SIG-M5 treated with dmso at 0.1 percent for 504 hours (cell line): Measurements from ENCODE around the gene PMAIP1.
A peak's percentile ranks its signal among the peaks of the same experiment; 100 is the strongest.
"Not testable (repeated sequence)": the region's sequence is repeated elsewhere in the genome, so short reads cannot be mapped to it uniquely, and the experiment has no call there.

ENCODE experiments used
- DNase-seq: peaks from one replicate; lab custom pipeline; 2025; ENCODE audit not compliant: unreplicated experiment; lab: John Stamatoyannopoulos, UW

Gene PMAIP1

DNA sequence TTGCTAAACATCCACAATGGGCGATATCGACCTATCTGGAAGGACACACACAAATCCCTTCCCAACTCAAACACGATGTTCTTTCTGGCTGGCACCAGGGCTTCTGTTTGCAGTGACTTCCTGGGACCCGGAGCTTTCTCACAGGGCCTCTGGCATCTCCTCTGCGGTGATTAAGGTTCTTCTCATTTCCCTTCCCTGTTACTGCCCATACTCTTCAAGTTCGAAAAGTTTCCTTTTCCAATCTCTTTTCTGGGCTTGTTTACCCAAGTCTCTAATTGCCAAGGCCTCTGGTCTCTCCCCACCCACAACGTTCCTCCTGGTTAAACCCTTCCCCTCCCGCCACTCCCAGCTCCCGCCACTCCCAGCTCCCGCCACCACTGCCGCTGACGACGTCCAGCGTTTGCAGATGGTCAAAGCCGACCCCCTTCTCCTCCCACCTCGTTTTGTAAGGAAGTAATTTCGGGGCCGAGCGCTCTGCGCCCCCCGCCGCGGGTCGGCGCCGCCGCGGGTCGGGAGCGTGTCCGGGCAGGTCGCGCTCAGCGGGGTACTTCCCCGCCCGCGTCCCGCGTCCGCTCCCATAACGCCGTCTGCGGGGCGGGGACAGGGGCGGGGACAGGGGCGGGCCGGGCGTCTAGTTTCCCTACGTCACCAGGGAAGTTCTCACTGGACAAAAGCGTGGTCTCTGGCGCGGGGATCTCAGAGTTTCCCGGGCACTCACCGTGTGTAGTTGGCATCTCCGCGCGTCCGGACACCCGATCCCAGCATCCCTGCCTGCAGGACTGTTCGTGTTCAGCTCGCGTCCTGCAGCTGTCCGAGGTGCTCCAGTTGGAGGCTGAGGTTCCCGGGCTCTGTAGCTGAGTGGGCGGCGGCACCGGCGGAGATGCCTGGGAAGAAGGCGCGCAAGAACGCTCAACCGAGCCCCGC lies at the start of gene PMAIP1:
Gene PMAIP1 (plus strand): TSS at position 699 of the 924 bp plus-strand sequence. CDS start 182 bp downstream, at position 881.
- peak; percentile 84 for DNase-seq

DNA sequence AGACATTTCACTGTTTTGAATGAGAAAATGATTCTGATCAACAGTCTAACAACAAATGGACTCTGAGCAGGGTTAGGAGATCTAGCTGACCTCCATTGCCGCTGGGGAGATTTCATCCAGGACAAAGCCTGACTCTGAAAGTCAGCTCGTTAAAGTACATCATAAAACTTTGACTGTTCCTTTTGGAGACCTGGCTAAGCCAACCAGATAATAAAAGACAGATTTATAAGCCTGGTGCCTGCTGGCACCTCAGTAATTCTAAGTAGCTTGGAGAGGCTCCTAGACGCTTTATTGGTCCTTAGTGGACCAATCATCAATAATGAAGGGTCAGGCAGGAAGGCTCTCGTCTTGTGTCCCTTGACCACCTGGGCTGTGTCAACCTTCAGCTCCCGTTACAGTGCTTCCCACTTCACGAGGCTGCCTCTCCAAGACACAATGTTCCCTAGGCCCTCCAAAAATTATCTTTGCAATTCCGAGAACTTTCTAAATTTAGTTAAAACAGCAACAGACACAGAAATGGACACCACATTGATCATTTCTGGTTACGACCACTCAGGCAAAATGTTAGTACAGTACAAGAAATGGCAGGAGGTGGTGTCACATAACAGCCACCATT lies 47.9 kb upstream of the PMAIP1 start:
- DNase-seq = no peak

- DNase-seq = no peak
These were observed 47.2 kb upstream of the PMAIP1 start for GRCh38 chr18:59852548-59852947.

GRCh38 chr18:59853380-59853779 lies 46.4 kb upstream of the PMAIP1 start:
- DNase-seq = no peak

DNA sequence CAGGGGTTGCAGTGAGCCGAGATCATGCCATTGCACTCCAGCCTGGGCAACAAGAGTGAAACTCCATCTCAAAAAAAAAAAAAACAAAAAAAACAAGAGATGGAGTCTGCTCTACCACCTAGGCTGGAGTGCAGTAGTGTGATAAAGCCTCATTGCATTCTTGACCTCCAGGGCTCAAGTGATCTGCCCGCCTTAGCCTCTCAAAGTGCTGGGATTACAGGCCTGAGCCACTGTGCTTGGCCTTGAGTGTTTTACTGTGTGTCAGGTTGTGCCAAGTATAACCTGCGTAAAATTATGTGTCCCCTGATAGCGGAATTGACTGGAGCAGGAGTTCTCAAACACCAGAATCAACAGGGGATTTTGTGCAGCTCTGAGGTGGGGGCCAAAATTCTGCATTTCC lies 45.8 kb upstream of the PMAIP1 start:
- DNase-seq = not testable (repeated sequence)

GRCh38 chr18:59861009-59861408 lies 38.8 kb upstream of the PMAIP1 start:
- DNase-seq = no peak

- peak; percentile 59 for DNase-seq
These were observed 37.6 kb upstream of the PMAIP1 start for GRCh38 chr18:59861963-59862819.

GRCh38 chr18:59865241-59865986 lies 34.4 kb upstream of the PMAIP1 start:
- peak; percentile 69 for DNase-seq

DNA sequence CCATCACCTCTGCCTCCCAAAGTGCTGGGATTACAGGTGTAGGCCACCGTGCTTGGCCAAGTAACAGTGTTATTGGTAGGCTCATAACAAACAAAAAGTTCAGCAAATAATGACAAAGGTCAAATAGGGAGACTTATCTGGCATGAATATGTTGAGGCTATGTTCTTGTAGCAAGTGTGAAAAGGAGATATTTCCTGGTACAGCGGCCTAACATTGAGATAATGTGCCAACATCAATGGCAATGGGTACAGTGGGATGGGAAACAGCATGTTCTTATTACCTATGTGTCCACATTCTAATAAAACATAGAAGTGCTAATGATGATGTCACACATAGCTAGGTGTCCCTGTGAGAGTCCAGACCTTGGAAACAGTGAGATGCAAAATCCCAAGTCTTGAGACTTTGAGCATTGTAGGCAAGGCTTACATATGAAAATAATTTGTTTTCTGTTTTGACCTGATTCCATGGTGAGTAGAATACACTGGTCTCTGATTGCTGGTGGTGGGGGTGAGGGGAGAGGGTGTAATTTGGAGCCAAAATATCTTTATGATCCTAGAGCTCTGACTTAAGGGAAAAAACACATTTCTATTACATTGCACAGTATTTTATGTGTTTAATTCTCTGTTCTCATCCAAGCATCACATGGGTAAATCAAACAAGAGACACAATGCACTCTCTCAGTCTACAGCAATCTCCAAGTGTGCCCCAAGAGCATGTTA lies 33.1 kb upstream of the PMAIP1 start:
- DNase-seq = no peak

DNA sequence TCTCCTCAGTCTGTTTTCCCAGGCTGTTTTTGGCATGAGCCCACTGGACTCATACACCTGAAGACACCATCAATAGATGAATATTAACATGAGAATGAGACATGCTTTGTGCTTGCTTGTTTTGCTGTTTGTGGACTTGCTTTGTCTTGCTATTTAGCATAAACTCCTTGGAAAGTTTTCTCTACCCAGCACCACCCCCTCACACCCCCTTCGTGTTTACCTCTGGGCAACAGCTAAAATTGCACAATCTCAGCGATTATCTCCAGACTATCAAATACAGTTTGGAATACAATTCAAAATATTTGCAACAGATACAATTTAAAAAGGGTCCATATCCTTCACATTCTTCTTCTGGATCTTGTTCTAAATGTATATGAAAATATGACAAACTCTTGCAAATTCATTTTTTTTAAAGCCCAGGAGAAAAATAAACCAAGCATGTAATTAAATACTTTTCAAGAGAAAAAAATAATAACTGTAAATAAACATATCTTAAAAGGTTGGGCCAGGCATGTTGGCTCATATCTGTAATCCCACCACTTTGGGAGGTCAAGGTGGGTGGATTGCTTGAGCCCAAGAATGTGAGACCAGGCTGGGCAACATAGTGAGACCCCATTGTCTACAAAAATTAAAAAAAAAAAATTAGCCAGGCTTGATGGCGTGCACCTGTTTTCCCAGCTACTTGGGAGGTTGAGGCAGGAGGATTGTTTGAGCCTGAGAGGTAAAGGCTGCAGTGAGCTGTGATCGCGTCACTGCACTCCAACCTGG lies 32.3 kb upstream of the PMAIP1 start:
- no peak for DNase-seq

GRCh38 chr18:59870623-59871130 lies 29.1 kb upstream of the PMAIP1 start:
- no peak for DNase-seq

- no peak for DNase-seq
These were observed 28.0 kb upstream of the PMAIP1 start for GRCh38 chr18:59871711-59872362.

GRCh38 chr18:59873641-59874040 lies 26.2 kb upstream of the PMAIP1 start:
- DNase-seq = no peak

DNA sequence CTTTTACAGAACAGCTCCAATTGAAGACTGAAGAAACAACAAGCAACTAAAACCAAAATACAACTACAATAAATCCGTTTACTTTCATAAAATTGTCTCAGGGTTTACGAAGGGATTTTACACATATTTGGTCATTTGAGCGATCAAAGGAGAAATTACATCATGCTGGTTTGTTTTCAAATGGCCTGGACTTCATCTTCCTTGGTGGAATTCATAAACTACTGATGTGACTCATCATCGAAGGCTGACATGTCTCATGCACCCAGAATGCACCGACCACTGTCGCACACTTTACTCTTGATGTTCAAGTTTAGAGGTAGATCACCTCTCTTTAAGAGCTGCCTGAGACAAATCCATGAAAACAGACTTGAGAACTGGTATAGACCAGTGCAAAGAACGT lies 25.6 kb upstream of the PMAIP1 start:
- DNase-seq = no peak

- DNase-seq = peak; percentile 33
These were observed 23.5 kb upstream of the PMAIP1 start for GRCh38 chr18:59876310-59876626.

DNA sequence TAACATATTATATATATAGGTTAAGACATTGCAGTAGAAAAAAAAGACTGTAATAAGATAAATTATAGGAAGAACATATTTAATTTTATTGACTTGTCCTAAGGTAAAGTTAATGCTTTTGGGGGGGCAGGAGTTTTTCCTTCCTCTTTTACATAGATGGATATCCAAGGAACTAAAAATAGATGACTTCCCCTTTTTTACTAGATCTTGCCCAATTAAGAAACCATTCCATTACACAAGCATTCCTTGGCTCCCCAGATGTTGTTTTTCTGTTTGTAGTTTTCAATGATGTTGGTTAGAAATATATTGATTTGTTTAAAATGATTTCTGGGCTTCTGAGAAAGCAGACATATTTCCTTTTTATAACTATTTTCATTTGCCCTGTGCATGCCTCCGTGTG lies 22.4 kb upstream of the PMAIP1 start:
- DNase-seq = peak; percentile 97

DNA sequence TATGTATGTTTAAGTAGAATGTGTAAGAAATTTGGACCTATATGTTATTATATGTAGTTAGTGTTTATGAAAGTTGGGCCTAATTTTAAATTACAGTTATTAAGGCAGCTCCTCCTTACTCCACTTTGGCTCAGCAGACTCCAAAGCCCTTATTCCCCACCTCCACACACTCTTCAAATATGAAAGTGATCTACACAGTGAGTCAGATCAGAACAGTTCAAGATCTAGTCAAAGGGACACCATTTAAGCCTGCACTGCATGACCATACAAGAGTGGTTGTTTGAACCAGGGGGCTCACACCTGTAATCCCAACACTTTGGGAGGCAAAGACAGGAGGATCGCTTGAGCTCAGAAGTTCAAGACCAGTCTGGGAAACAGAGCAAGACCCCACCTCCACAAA lies 21.2 kb upstream of the PMAIP1 start:
- DNase-seq = no peak

- DNase-seq = peak; percentile 86
These were observed 17.8 kb upstream of the PMAIP1 start for GRCh38 chr18:59881728-59882656.
